ENCODE measurements around the gene AMBP.
A peak's percentile ranks its signal among the peaks of the same experiment; 100 is the strongest.
"Not testable (repeated sequence)": the region's sequence is repeated elsewhere in the genome, so short reads cannot be mapped to it uniquely, and the experiment has no call there.

AMBP gene

DNA sequence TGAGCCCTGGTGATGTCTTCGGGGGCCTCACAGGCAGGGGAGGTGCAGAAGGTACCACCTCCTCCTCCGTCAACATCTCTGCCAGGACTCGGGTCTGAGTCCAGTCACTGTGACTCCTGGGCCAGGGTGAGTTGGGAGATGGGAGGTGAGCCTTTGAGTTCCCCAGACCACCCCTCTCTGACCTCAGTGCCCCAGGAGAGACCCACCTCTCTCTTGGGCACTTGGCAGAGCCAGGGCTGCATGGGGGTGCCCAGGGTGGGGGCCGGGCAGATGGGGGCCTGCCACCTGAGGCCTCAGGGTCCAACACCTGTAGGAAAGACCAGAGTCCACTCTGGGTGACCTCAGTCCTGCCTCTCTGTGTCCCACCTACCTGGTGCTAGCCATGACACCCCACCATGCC lies 14.2 kb upstream of the AMBP start:
- no peak for DNase-seq

GRCh38 chr9:114091711-114092110 lies 13.6 kb upstream of the AMBP start:
- no peak for DNase-seq

DNA sequence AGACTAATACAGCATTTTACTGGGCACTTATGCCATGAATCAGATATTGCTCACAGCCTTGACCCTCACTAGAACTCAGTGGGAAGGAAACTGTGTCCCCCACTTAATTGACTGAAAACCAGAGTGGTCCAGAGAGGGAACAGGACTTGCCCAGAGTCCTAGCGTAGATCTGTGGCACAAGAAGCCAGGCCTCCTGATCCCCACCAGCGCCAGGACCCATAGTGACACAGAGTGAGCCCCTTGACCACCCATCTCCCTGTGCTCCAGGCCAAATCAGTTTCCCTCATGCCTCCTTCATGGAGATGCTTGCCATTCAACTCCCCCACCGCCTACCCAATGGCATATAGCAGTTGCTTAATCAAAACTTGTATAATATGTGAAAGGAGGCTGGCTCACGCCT lies 12.7 kb upstream of the AMBP start:
- DNase-seq, result no peak

- no peak for DNase-seq
Measured at GRCh38 chr9:114089206-114089840, 11.2 kb upstream of the AMBP start.

GRCh38 chr9:114088571-114089170 lies 10.6 kb upstream of the AMBP start:
- no peak for DNase-seq

GRCh38 chr9:114087721-114088120 lies 9.6 kb upstream of the AMBP start:
- no peak for DNase-seq

DNA sequence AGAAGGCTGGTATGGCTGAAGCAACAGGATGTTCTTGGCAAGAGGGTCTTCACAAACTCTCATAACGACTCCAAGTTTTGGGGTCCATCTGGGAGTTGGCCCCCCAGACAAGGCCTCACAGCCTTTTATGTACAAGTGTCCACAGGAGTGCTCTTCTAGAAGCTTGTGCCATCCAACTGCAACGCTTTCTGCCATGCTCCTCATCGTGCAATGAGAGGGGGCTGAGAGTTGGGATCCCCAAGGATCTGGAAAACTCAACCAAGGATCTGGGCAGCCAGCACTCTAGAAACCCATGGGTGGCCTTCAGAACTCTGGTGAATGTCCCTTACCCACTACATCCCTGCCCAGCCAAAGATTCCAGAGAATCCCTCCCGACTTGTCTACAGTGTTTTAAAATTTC lies 8.5 kb upstream of the AMBP start:
- no peak for DNase-seq

DNA sequence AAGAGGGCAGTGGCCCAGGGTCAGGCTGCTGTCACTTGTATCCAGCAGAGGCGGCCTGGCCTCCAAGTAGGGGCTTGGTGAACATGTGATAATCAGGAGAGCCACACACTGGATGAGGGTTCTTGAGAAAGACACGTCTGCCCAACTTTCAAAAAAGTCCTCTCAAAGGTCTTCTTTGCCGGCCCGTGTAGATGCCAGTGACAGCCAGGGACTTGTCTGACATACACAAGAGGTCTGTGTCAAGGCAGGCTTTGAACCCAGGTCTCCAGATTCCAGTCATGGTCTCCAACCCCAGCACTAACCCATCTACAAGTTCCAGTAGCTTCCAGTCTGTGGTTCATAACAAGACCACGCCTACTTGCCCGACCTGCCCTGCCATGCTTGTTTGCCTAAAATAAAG lies 7.9 kb upstream of the AMBP start:
- DNase-seq, result no peak

DNA sequence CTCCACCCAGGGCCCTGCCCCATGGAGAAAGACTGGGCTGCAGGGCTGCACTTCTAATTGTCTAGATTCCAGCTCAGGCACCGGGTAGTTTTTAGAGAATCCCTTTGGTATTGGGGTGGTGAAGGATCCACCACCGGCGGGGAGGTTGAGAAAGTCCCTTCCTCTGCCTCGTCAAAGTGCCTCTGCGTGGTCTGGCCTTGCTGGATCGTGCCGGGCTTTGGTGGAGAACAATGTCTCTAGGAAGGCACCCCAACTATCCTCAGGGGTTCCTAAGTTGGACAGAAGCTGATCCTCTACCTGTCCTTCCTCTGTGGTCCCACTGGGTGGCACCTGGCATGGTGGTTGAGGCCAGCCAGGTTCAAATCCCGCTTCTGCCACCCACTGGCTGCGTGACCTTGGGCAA lies 7.3 kb upstream of the AMBP start:
- no peak for DNase-seq

DNA sequence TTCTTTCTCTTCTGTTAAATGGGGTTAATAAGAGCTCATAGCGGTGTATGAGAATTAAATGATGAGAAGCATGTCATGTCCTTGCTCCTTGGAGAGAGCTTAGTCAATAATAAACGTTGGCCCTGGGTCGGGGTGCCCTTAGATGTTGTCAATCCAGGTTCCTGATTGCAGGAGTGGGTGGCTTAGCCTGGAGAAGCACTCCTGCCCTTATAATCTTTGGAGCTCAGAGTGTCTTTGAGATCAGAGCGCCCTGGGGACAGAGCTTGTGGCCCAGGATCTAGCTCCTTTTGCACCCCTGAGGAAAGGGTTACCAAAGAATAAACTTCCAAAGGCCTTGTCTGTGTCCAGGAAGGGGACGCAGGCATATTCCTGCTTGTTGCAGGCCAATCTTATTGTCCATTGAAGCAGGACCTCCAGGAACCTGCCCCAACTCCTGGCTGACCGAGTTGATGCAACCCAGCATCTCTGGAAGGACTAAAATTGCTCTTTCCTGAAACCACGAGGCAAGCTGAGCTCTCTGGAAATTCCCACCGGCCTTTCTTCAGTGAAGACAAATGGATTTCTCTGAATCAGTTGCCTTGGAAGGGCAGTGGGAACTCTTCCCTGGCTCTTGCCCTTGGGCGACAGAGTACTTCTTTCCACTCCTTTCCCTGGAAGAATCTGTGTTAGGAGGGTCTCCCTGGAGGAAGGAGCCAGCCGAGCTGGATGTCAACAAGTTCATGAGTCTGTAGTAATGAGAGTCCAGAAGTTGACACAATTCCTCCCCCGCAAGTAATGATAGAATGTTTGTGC lies 6.4 kb upstream of the AMBP start:
- DNase-seq, result no peak

- DNase-seq, result no peak
Measured at GRCh38 chr9:114083666-114084065, 5.6 kb upstream of the AMBP start.

DNA sequence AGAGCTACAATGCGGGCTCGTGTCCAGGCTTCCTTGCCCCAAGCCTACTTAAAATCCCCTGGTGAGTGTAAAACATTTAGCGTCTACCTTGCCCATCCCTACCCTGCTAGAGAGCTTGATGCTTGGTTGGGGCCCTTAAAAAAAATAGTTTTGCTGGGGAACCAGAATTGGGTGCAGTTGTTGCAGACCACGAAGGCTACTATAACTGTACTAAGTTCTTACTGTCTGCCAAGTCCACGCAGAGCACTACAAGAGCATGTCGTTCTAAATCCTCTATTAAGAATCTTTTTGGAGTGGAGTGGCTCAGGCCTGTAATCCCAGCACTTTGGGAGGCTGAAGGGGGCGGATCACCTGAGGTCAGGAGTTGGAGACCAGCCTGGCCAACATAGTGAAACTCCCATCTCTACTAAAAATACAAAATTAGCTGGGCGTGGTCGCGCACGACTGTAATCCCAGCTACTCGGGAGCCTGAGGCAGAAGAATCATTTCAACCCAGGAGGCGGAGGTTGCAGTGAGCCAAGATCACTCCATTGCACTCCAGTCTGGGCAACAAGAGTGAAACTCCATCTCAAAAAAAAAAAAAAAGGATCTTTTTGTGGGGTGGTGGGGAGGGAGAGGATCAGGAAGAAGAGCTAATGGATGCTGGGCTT lies 4.8 kb upstream of the AMBP start:
- not testable (repeated sequence) for DNase-seq

DNA sequence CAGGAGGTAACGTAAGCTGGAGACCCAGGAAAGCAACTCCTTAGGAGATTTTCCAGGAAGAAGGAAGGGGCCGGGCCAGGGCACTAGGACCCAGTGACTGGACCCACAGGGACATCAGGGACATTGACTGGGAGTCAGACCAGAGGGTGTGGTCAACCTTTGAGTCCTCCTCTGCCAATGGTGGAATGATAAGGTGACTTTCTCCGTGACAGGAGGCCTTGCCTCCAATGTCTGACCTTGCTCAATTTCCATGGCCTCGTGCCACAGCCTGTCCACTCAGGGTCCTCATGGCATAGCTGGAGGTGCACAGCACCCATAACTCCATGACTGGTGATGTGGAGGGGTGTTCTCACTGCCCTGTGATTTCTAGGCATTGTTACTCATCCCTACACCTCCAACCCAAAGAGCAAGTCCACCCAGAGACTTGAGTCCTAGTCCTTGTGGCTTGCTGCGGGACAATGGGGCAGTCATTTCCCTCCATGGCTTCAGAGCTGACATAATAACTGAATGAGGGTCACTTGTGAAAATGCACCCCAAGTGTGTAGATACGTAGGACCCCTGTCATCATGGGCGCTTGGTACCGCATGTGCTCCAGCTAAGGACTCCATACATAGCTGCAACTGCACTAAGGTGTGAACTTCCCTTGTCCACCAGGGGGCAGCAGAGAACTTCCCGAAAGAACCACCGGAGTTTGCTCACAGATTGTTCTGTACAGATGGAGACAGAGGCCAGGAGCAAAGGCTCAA lies 4.1 kb upstream of the AMBP start:
- peak in 52 of 56 donors; percentile 22 to 94 (median 68) for DNase-seq

DNA sequence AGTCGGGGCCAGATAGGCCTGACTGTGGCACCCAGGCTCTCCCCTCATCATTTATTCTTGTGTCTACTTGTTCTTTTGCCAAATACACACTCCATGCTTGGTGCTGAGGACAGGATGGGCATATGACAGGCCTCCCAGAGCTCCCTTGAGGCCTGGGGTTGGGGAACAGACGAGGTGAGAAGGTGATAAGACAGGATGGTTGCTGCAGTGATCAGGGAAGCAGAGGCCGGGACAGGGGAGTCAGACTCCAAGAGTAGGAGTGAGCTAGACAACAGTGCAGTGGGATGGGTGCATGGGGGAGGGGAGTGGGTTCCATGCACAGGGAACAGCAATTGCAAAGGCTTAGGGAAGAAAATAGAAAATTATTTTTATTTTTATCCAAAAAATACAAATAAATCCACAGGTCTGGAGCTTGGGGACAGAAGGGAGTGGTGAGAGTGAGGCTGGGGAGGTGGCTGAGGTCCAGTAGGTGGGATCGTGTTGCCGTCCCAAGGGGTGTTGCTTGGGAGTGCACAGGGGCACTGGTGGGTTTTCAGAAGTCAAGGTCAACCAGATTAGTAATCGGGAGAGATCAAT lies 3.4 kb upstream of the AMBP start:
- no peak for DNase-seq

DNA sequence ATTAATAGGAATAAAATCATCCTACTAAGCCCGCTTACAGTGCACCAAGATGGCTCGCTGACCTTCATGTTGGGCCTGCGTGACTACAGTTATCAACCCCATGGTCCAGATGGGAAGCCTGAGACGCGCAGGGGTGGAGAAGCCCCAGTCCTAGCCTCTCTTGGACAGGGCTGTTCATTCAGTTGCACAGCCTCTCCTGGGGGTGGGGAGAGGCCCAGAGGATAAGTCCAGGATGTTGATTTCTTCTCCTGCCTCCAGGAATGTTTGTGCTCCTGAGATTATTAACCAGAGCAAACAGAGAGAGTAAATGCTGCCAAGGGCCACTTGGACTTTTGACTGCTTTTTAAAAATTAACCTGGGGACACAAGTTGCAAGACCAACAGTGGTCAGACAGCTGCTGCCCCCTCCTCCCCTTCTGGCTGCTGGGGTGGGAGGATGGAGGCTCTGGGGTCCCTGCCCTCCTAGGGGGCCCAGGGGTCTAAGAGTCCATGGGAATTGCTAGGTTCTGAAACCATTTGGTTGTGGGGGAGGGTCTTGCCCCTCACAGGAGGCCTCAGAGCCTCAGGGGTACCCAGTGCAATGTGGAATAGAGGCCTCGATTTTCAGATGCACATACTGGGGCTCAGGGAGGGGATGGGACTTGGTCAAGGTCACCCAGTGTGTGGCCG lies 2.8 kb upstream of the AMBP start:
- no peak for DNase-seq

- DNase-seq, result no peak
Measured at GRCh38 chr9:114080195-114080772, 2.2 kb upstream of the AMBP start.

DNA sequence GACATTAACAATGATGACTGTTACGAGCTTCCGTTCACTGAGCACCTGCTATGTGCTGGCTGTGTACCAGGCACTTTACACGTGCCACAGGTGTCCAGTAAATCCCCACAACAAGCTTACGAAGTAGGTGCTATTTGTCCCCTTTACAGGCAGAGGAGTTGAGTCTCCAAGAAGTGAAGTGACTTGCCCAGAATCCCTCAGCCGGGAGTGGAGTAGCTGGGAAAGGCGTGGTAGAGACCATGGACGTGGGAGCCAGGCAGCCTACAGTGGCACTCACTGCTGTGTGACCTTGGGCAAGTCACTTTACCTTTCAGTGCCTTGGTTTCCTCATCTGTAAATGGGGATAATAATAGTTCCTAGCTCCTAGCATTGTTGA lies 669 bp upstream of the AMBP start:
- DNase-seq, result no peak

GRCh38 chr9:114077162-114077837 lies 800 bp downstream of the AMBP start:
- DNase-seq, result no peak

Data from nucleus accumbens (tissue), 56 donors.